HepG2 (cell line): ENCODE data around the gene ZNF627. TPM values are rescaled to one million over a fixed set of nuclear protein-coding genes. Genes with fewer than 3 reads are reported as not detected.

Experiments
- ETV5 ChIP-seq: IDR thresholded peaks from 2 replicates; pipeline ENCODE4 v1.6.1; 2018; ENCODE audit warnings: missing biosample characterization, missing genetic modification reagents, inconsistent platforms, borderline replicate concordance
- FOSL1 ChIP-seq: sonication (generic); formaldehyde crosslinking; IDR thresholded peaks from 2 replicates; pipeline ENCODE4 v1.9.0; 2021; ENCODE audit warnings: missing genetic modification reagents, borderline replicate concordance
- FOXP1 ChIP-seq, 2 experiments: fragments of 450-650 bp in 1 of 2; IDR thresholded peaks; 2 replicates each; pipeline ENCODE4 v1.6.1; 2017 to 2018; ENCODE audit warnings: antibody characterized with exemption in 1 of 2
- HNF4A ChIP-seq: sonication (generic); formaldehyde crosslinking; IDR thresholded peaks from 2 replicates; pipeline ENCODE4 v1.4.0; 2020; ENCODE audit warnings: missing genetic modification reagents
- NFIC ChIP-seq: IDR thresholded peaks from 2 replicates; pipeline ENCODE4 v1.6.1; 2012; ENCODE audit warnings: mild to moderate bottlenecking, low read length, inconsistent platforms
- NR2C2 ChIP-seq: sonication (generic); formaldehyde crosslinking; IDR thresholded peaks from 2 replicates; pipeline ENCODE4 v1.4.0; 2020; ENCODE audit warnings: missing genetic modification reagents, mild to moderate bottlenecking, moderate library complexity, borderline replicate concordance
- NR3C1 ChIP-seq: sonication (generic); formaldehyde crosslinking; IDR thresholded peaks from 2 replicates; pipeline ENCODE4 v1.4.0; 2020; ENCODE audit warnings: missing genetic modification reagents
- ONECUT2 ChIP-seq: sonication (generic); formaldehyde crosslinking; IDR thresholded peaks from 2 replicates; pipeline ENCODE4 v1.4.0; 2020; ENCODE audit warnings: missing genetic modification reagents
- PHF20 ChIP-seq: sonication (generic); formaldehyde crosslinking; IDR thresholded peaks from 2 replicates; pipeline ENCODE4 v1.5.0; 2020; ENCODE audit warnings: mild to moderate bottlenecking, missing genetic modification reagents
- POGK ChIP-seq: sonication (generic); formaldehyde crosslinking; conservative IDR thresholded peaks from 2 replicates; pipeline ENCODE4 v1.8.0; 2022; ENCODE audit warnings: mild to moderate bottlenecking, moderate library complexity, missing genetic modification reagents
- RAD51 ChIP-seq: fragments of 450-650 bp; IDR thresholded peaks from 2 replicates; pipeline ENCODE4 v1.6.1; 2016; ENCODE audit warnings: borderline replicate concordance
- SMAD1 ChIP-seq: sonication (generic); formaldehyde crosslinking; IDR thresholded peaks from 2 replicates; pipeline ENCODE4 v1.4.0; 2020; ENCODE audit warnings: missing genetic modification reagents, low read depth, mild to moderate bottlenecking, borderline replicate concordance
- SRF ChIP-seq: IDR thresholded peaks from 2 replicates; pipeline ENCODE4 v1.6.1; 2011; ENCODE audit warnings: mild to moderate bottlenecking, low read depth, low read length, moderate library complexity
- TEF ChIP-seq: sonication (generic); formaldehyde crosslinking; IDR thresholded peaks from 2 replicates; pipeline ENCODE4 v1.5.0; 2020; ENCODE audit warnings: missing genetic modification reagents
- ZFP36L2 ChIP-seq: sonication (generic); formaldehyde crosslinking; IDR thresholded peaks from 2 replicates; pipeline ENCODE4 v1.4.0; 2020; ENCODE audit warnings: missing genetic modification reagents
- ZNF124 ChIP-seq: sonication (generic); formaldehyde crosslinking; IDR thresholded peaks from 2 replicates; pipeline ENCODE4 v1.4.0; 2020; ENCODE audit warnings: missing genetic modification reagents
- ZNF138 ChIP-seq: sonication (generic); formaldehyde crosslinking; IDR thresholded peaks from 2 replicates; pipeline ENCODE4 v1.5.0; 2020; ENCODE audit warnings: mild to moderate bottlenecking, low read depth, missing genetic modification reagents
- ZNF17 ChIP-seq: sonication (generic); formaldehyde crosslinking; IDR thresholded peaks from 2 replicates; pipeline ENCODE4 v1.5.0; 2020; ENCODE audit warnings: mild to moderate bottlenecking, missing genetic modification reagents
- ZNF232 ChIP-seq: sonication (generic); formaldehyde crosslinking; IDR thresholded peaks from 2 replicates; pipeline ENCODE4 v1.4.0; 2020; ENCODE audit warnings: missing genetic modification reagents, borderline replicate concordance
- ZNF430 ChIP-seq: sonication (generic); formaldehyde crosslinking; IDR thresholded peaks from 2 replicates; pipeline ENCODE4 v1.9.0; 2021; ENCODE audit warnings: mild to moderate bottlenecking, missing genetic modification reagents
- ZNF431 ChIP-seq: sonication (generic); formaldehyde crosslinking; IDR thresholded peaks from 2 replicates; pipeline ENCODE4 v1.9.0; 2022; ENCODE audit warnings: missing genetic modification reagents, low read depth, mild to moderate bottlenecking, borderline replicate concordance
- ZZZ3 ChIP-seq: sonication (generic); formaldehyde crosslinking; IDR thresholded peaks from 2 replicates; pipeline ENCODE4 v1.4.0; 2020; ENCODE audit warnings: missing genetic modification reagents, mild to moderate bottlenecking, borderline replicate concordance
- polyA plus RNA-seq, 8 experiments: library from polyadenylated mRNA; depleted of rRNA in 3 of 8; stranded (reverse) in 7 of 8; unstranded in 1 of 8; fragments of >200 nt; fragmentation: Illumina TruSeq in 4 of 8; extraction: Trizol in 4 of 8; gene quantifications; 2 replicates each; pipeline versions ENCODE4 v1.2.1 to v1.2.3, GENCODE V29; 2011 to 2016; ENCODE audit warnings: low read depth in 4 of 8, missing spikeins in 1 of 8, mixed read lengths in 1 of 8; ENCODE audit not compliant: insufficient read depth in 1 of 8
- total RNA-seq, 5 experiments: library from RNA; depleted of rRNA; stranded (reverse); fragments of >200 nt; fragmentation: Illumina TruSeq; extraction: Trizol; gene quantifications; 2 replicates each; pipeline ENCODE4 v1.2.3, GENCODE V29; 2016; ENCODE audit warnings: low read depth in 1 of 5
- TF ChIP-seq, protein P1 (sequence below): IDR thresholded peaks from 2 replicates; pipeline ENCODE4 v1.6.1; 2016
- TF ChIP-seq, protein P2 (sequence below): sonication (generic); formaldehyde crosslinking; IDR thresholded peaks from 2 replicates; pipeline ENCODE4 v1.4.0; 2020; ENCODE audit warnings: missing genetic modification reagents
- TF ChIP-seq, protein P3 (sequence below): sonication (generic); formaldehyde crosslinking; IDR thresholded peaks from 2 replicates; pipeline ENCODE4 v1.5.1; 2020; ENCODE audit warnings: missing genetic modification reagents, mild to moderate bottlenecking, borderline replicate concordance

ZNF627 gene
- total and polyA plus RNA-seq, 2 of the 13 experiments (the other 11 are each of a cell fraction or from before 2014, with no cell fraction given): 4.2 to 12.7 TPM

- TF ChIP-seq FOXP1 (IDR thresholded peaks at IDR 0.05) (no peak), FOXP1 (CRISPR knock-in tag; IDR thresholded peaks at IDR 0.05) (no peak), ONECUT2 (no peak), NR3C1 (no peak), ZNF430 (peak; percentile 93), TEF (CRISPR knock-in tag) (no peak), ZNF431 (peak; percentile 84; the same call in 1 of the 2 replicates), RAD51 (no peak), FOSL1 (CRISPR knock-in tag) (no peak), NFIC (no peak), PHF20 (CRISPR knock-in tag) (peak; percentile 67), POGK (CRISPR knock-in tag) (peak; percentile 88), ZNF17 (CRISPR knock-in tag) (no peak), ZNF124 (0 out of 2 replicates have a peak, but pooled peaks have one; percentile 21), NR2C2 (CRISPR knock-in tag) (peak; percentile 47; the same call in 1 of the 2 replicates), SRF (no peak), ZZZ3 (no peak), ZFP36L2 (no peak), ZNF232 (0 out of 2 replicates have a peak, but pooled peaks have one; percentile 22), SMAD1 (CRISPR knock-in tag) (peak; percentile 36; the same call in 1 of the 2 replicates), ZNF138 (CRISPR knock-in tag) (peak; percentile 94; the same call in 1 of the 2 replicates), HNF4A (CRISPR knock-in tag) (no peak), ETV5 (CRISPR knock-in tag) (peak; percentile 19; the same call in 1 of the 2 replicates)
- TF ChIP-seq, protein P1, sequence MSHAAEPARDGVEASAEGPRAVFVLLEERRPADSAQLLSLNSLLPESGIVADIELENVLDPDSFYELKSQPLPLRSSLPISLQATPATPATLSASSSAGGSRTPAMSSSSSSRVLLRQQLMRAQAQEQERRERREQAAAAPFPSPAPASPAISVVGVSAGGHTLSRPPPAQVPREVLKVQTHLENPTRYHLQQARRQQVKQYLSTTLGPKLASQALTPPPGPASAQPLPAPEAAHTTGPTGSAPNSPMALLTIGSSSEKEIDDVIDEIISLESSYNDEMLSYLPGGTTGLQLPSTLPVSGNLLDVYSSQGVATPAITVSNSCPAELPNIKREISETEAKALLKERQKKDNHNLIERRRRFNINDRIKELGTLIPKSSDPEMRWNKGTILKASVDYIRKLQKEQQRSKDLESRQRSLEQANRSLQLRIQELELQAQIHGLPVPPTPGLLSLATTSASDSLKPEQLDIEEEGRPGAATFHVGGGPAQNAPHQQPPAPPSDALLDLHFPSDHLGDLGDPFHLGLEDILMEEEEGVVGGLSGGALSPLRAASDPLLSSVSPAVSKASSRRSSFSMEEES (CRISPR knock-in tag): peak; percentile 39; the same call in 1 of the 2 replicates
- TF ChIP-seq, protein P2, sequence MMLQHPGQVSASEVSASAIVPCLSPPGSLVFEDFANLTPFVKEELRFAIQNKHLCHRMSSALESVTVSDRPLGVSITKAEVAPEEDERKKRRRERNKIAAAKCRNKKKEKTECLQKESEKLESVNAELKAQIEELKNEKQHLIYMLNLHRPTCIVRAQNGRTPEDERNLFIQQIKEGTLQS (CRISPR knock-in tag): peak; percentile 57; the same call in 1 of the 2 replicates
- TF ChIP-seq, protein P3, sequence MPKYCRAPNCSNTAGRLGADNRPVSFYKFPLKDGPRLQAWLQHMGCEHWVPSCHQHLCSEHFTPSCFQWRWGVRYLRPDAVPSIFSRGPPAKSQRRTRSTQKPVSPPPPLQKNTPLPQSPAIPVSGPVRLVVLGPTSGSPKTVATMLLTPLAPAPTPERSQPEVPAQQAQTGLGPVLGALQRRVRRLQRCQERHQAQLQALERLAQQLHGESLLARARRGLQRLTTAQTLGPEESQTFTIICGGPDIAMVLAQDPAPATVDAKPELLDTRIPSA (CRISPR knock-in tag): no peak
Observed at GRCh38 chr19:11597202-11598102, at the start of gene ZNF627 (continued).
